OCI-LY7 (cell line): ENCODE results near the gene SUMO4. TPM values are rescaled to one million over a fixed set of nuclear protein-coding genes. Genes with fewer than 3 reads are reported as not detected.

Experiments used
- BruUV-seq: library from RNA; stranded (reverse); fragments of 400-500 nt; replicated peaks from 2 replicates; lab custom pipeline; 2021; lab: Mats Ljungman, UMichigan
- CTCF ChIA-PET: fragments of 300-600 bp; sonication (Branson Sonifier 250); formaldehyde crosslinking; loops from one replicate; lab custom pipeline; 2022; ENCODE audit warnings: antibody characterized with exemption; ENCODE audit not compliant: unreplicated experiment; lab: Charles Lee
- POLR2A ChIA-PET: fragments of 300-600 bp; sonication (Branson Sonifier 250); formaldehyde crosslinking; loops from one replicate; lab custom pipeline; 2022; ENCODE audit warnings: antibody characterized with exemption; lab: Charles Lee
- DNase-seq: peaks from one replicate; pipeline ENCODE4 v3.0.0-alpha.2; 2015; ENCODE audit warnings: low spot score
- H2AFZ ChIP-seq: fragments of 200-600 bp; sonication (generic), shearing (Covaris generic); 2 replicates; pipeline ENCODE4 v1.6.1; 2014; ENCODE audit warnings: mild to moderate bottlenecking, antibody characterized with exemption, low read length, moderate library complexity
- H3K27ac ChIP-seq: fragments of 200-600 bp; sonication (generic); 2 replicates; pipeline ENCODE4 v1.5.1; 2014; ENCODE audit warnings: mixed run types, low read depth, mild to moderate bottlenecking, moderate library complexity, low read length, inconsistent platforms; ENCODE audit not compliant: poor library complexity, severe bottlenecking
- H3K36me3 ChIP-seq: fragments of 200-600 bp; sonication (generic); 2 replicates; pipeline ENCODE4 v1.6.1; 2014; ENCODE audit warnings: mild to moderate bottlenecking, antibody characterized with exemption, low read length, moderate library complexity, mixed read lengths; ENCODE audit not compliant: insufficient read depth
- H3K4me1 ChIP-seq: fragments of 200-600 bp; sonication (generic); 2 replicates; pipeline ENCODE4 v1.5.1; 2014; ENCODE audit warnings: mild to moderate bottlenecking, low read length; ENCODE audit not compliant: insufficient read depth, poor library complexity, severe bottlenecking
- H3K4me2 ChIP-seq: fragments of 200-600 bp; sonication (generic); 2 replicates; pipeline ENCODE4 v1.6.1; 2014; ENCODE audit warnings: mild to moderate bottlenecking, low read length
- H3K4me3 ChIP-seq: fragments of 200-600 bp; sonication (generic); 2 replicates; pipeline ENCODE4 v1.5.1; 2014; ENCODE audit warnings: mild to moderate bottlenecking, low read depth, low read length; ENCODE audit not compliant: poor library complexity, severe bottlenecking
- H3K79me2 ChIP-seq: fragments of 200-600 bp; sonication (generic); 2 replicates; pipeline ENCODE4 v1.6.1; 2016; ENCODE audit warnings: low read depth, mild to moderate bottlenecking, low read length, moderate library complexity, mixed read lengths; ENCODE audit not compliant: insufficient read depth
- H3K9me2 ChIP-seq: fragments of 200-600 bp; sonication (generic); 2 replicates; pipeline ENCODE4 v1.6.1; 2016; ENCODE audit warnings: mild to moderate bottlenecking, low read length, mixed read lengths; ENCODE audit not compliant: insufficient read depth
- H3K9me3 ChIP-seq: fragments of 200-600 bp; sonication (generic); 2 replicates; pipeline ENCODE4 v1.6.1; 2014; ENCODE audit warnings: mild to moderate bottlenecking, mixed run types, low read length, mixed read lengths
- H4K20me1 ChIP-seq: fragments of 200-600 bp; sonication (generic); 2 replicates; pipeline ENCODE4 v1.6.1; 2014; ENCODE audit warnings: mild to moderate bottlenecking, antibody characterized with exemption, low read length, moderate library complexity, mixed read lengths; ENCODE audit not compliant: insufficient read depth
- EZH2phosphoT487 ChIP-seq: fragments of 200-600 bp; sonication (generic); IDR thresholded peaks from 2 replicates; pipeline ENCODE4 v1.6.1; 2018; ENCODE audit warnings: low read depth, borderline replicate concordance, mild to moderate bottlenecking, mixed run types, antibody characterized with exemption, low read length, moderate library complexity, mixed read lengths
- intact Hi-C: fragments of 100-400 bp; cut with micrococcal nuclease; formaldehyde crosslinking; loops from one replicate; pipeline ENCODE4 v1.10.0; 2022; ENCODE audit not compliant: unreplicated experiment
- total RNA-seq, 2 experiments: library from RNA; depleted of rRNA in 1 of 2; stranded (reverse); fragments of >200 nt in 1 of 2; shearing (Covaris generic) in 1 of 2; gene quantifications; 2 replicates each; pipeline ENCODE4 v1.2.3, GENCODE V29; 2014 to 2022
- TF ChIP-seq, protein P1 (sequence below): fragments of 200-600 bp; sonication (generic); conservative IDR thresholded peaks from 2 replicates; pipeline ENCODE4 v1.5.1; 2014; ENCODE audit warnings: mild to moderate bottlenecking, antibody characterized with exemption, low read length, moderate library complexity, mixed read lengths

SUMO4 gene
- total RNA-seq, 2 experiments from 2014 or later, result 3.2 to 3.6 TPM

DNA sequence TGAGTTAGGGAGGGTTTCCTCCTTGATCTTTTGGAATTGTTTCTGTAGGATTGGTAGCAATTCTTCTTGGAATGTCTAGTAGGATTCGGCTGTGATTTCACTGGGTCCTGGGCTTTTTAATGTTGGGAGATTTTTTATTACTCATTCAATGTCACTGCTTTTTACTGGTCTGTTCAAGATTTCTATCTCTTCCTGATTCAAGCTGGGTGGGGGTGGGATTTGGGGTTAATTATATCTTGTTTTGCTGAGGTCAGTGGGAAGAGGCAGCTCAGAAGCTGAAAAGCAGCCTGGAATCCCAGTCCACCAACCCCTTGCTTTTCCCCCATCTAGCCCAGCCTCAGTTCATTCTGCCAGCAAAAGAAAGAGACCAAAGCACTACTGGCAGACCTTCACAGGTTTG is 39.6 kb downstream of the SUMO4 start:
- H3K4me1 ChIP-seq, result no peaks in the 10 kb centered on the region
- no peak overlapping the region for H3K4me3 ChIP-seq
- no TSS peak for BruUV-seq
- no peaks in the 10 kb centered on the region for H3K36me3 ChIP-seq
- ChIA-PET CTCF (no interaction called here), POLR2A (interaction anchor here (0.7 to 1.4 kb wide), 3 partner anchors 26 to 146 kb away, joined by 3 to 5 read pairs (median 4); no protein-coding TSS in a partner anchor)
- no peaks in the 10 kb centered on the region for H3K79me2 ChIP-seq
- no peak overlapping the region for H3K4me2 ChIP-seq
- no peaks in the 10 kb centered on the region for H3K9me3 ChIP-seq
- no peak for DNase-seq
- H4K20me1 ChIP-seq, result no peaks in the 10 kb centered on the region
- no peak overlapping the region for H2AFZ ChIP-seq
- no peaks in the 10 kb centered on the region for H3K9me2 ChIP-seq
- intact Hi-C loops, result no loop called here
- TF ChIP-seq EZH2phosphoT487, result no peak
- TF ChIP-seq, protein P1, sequence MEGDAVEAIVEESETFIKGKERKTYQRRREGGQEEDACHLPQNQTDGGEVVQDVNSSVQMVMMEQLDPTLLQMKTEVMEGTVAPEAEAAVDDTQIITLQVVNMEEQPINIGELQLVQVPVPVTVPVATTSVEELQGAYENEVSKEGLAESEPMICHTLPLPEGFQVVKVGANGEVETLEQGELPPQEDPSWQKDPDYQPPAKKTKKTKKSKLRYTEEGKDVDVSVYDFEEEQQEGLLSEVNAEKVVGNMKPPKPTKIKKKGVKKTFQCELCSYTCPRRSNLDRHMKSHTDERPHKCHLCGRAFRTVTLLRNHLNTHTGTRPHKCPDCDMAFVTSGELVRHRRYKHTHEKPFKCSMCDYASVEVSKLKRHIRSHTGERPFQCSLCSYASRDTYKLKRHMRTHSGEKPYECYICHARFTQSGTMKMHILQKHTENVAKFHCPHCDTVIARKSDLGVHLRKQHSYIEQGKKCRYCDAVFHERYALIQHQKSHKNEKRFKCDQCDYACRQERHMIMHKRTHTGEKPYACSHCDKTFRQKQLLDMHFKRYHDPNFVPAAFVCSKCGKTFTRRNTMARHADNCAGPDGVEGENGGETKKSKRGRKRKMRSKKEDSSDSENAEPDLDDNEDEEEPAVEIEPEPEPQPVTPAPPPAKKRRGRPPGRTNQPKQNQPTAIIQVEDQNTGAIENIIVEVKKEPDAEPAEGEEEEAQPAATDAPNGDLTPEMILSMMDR, result no peak
- H3K27ac ChIP-seq, result no peak overlapping the region

DNA sequence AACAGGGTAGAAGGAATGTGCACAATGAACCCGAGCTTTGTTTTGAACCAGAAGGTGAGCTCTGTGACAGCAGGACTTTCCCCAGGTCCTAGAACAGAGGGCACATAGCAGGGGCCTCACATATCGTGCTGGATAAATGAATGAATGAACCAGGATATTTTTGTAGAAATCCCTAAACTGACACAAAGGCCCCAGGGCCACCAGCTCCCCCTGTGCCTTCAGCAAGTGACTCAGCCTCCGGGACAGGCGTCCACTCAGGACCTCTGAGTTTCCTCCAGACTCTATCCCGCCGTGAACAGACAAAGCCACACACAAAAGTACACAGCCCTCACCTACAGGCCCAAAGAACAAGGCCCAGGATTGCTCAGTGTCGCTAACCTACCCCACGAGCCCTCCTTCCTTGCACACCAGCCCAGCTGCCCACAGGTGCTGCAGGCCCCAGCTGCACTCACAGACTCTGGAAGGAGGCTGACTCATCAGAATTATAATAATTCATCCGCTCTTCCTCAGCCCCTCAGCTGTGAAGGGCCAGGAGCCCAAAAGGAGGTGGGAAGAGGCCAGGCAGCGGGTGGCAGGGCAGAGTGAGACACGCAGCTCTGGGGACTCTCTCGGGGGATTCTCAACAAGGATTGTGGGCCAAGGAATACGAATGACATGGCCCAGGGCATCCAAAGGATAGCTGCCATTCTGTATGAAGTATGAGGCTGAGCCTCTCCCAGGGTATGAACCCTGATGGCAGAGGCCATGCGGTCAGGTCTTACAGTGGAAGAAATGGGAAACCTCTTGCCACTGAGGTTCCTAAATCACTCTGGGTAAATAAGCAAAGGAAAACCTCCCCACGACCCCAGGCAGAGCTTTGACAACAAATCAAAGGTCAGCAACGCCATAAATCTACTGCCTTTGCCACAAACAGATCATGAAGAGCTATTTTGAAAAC is 40.9 kb downstream of the SUMO4 start:
- Histone ChIP-seq H3K9me2 (no peaks in the 10 kb centered on the region), H3K4me2 (no peak overlapping the region), H4K20me1 (no peaks in the 10 kb centered on the region), H3K36me3 (peaks cover 3% of the 10 kb centered on the region; the same call in 1 of the 2 replicates), H3K4me1 (no peaks in the 10 kb centered on the region), H3K4me3 (no peak overlapping the region), H3K79me2 (no peaks in the 10 kb centered on the region), H3K27ac (no peak overlapping the region), H3K9me3 (no peaks in the 10 kb centered on the region), H2AFZ (no peak overlapping the region)
- TF ChIP-seq, protein P1, result no peak
- no peak for TF ChIP-seq EZH2phosphoT487
- ChIA-PET POLR2A (interaction anchor here (1.1 kb wide), 1 partner anchor 147 kb away, joined by 4 read pairs; no protein-coding TSS in a partner anchor), CTCF (interaction anchor here (1.3 kb wide), 1 partner anchor 9 kb away, joined by 4 read pairs; no protein-coding TSS in a partner anchor)
- intact Hi-C loops, result no loop called here
- no peak for DNase-seq
- no TSS peak for BruUV-seq

DNA sequence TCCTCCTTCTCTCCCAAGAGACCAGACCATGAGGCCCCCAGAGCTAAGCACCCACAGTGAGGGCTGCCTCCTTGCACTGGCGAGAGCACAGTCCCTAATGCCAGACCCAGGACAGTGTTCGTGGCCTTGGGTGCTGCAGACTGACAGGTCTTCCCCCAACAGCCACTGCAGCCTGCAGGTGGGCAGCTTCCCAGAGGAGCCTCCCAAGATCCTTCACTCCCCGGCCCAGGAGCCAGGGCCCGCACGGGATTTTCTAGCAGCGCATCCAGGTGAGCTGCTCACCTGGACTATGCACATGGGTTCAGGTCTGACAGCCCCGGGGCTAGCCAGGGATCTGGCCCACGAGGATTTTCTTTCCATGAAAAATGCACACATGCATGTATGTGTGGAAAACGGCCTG is 41.7 kb downstream of the SUMO4 start:
- H4K20me1 ChIP-seq, result no peaks in the 10 kb centered on the region
- intact Hi-C loops, result no loop called here

More for the DNA sequence above, 41.7 kb downstream of the SUMO4 start:
- ChIA-PET POLR2A (no interaction called here), CTCF (interaction anchor here (1.3 kb wide), 1 partner anchor 9 kb away, joined by 4 read pairs; no protein-coding TSS in a partner anchor)
- H3K4me3 ChIP-seq, result no peak overlapping the region
- H3K4me1 ChIP-seq, result no peaks in the 10 kb centered on the region
- H3K79me2 ChIP-seq, result no peaks in the 10 kb centered on the region
- H3K9me2 ChIP-seq, result no peaks in the 10 kb centered on the region
- H3K27ac ChIP-seq, result no peak overlapping the region
- H3K36me3 ChIP-seq, result peaks cover 3% of the 10 kb centered on the region; the same call in 1 of the 2 replicates
- BruUV-seq, result no TSS peak
- H3K4me2 ChIP-seq, result no peak overlapping the region
- H2AFZ ChIP-seq, result no peak overlapping the region
- no peaks in the 10 kb centered on the region for H3K9me3 ChIP-seq
- no peak for DNase-seq
- TF ChIP-seq, protein P1, result no peak
- TF ChIP-seq EZH2phosphoT487, result no peak
